ENCODE results near the gene PLAAT5.

PLAAT5 gene

GRCh38 chr11:63511048-63511748 is 20.2 kb upstream of the PLAAT5 start:
- DNase-seq = no peak

GRCh38 chr11:63510360-63511047 is 19.5 kb upstream of the PLAAT5 start:
- no peak for DNase-seq

GRCh38 chr11:63508745-63509144 is 17.8 kb upstream of the PLAAT5 start:
- no peak for DNase-seq

- no peak for DNase-seq
Observed at GRCh38 chr11:63508009-63508408, 17.0 kb upstream of the PLAAT5 start.

- no peak for DNase-seq
Observed at GRCh38 chr11:63507511-63507910, 16.5 kb upstream of the PLAAT5 start.

GRCh38 chr11:63506876-63507275 is 15.9 kb upstream of the PLAAT5 start:
- DNase-seq = no peak

- no peak for DNase-seq
Observed at GRCh38 chr11:63505857-63506528, 15.0 kb upstream of the PLAAT5 start, which contains the start of gene LGALS12. Gene LGALS12 (plus strand): TSS chr11:63506084. CDS start chr11:63506459, 375 bp downstream.

GRCh38 chr11:63504933-63505586 is 14.1 kb upstream of the PLAAT5 start:
- no peak for DNase-seq

GRCh38 chr11:63504054-63504453 is 13.1 kb upstream of the PLAAT5 start:
- no peak for DNase-seq

- no peak for DNase-seq
Observed at GRCh38 chr11:63503492-63503891, 12.5 kb upstream of the PLAAT5 start.

- DNase-seq = no peak
Observed at GRCh38 chr11:63502252-63502820, 11.4 kb upstream of the PLAAT5 start.

GRCh38 chr11:63501236-63501635 is 10.3 kb upstream of the PLAAT5 start:
- DNase-seq = no peak

- no peak for DNase-seq
Observed at GRCh38 chr11:63499874-63500273, 8.9 kb upstream of the PLAAT5 start.

GRCh38 chr11:63494975-63495374 is 4.0 kb upstream of the PLAAT5 start:
- no peak for DNase-seq

- no peak for DNase-seq
Observed at GRCh38 chr11:63493127-63493526, 2.2 kb upstream of the PLAAT5 start.

- DNase-seq = no peak
Observed at GRCh38 chr11:63492441-63492840, 1.5 kb upstream of the PLAAT5 start.

- no peak for DNase-seq
Observed at GRCh38 chr11:63491636-63492372, 837 bp upstream of the PLAAT5 start.

GRCh38 chr11:63491240-63491587 is 247 bp upstream of the PLAAT5 start:
- DNase-seq = no peak

GRCh38 chr11:63489879-63490278 is 1.1 kb downstream of the PLAAT5 start:
- no peak for DNase-seq

GRCh38 chr11:63488789-63489188 is 2.2 kb downstream of the PLAAT5 start:
- DNase-seq = no peak

- DNase-seq = no peak
Observed at GRCh38 chr11:63485777-63486176, 5.2 kb downstream of the PLAAT5 start.

- DNase-seq = no peak
Observed at GRCh38 chr11:63480039-63480438, 10.9 kb downstream of the PLAAT5 start.
